Measurements from ENCODE around the gene NBPF3.

Gene NBPF3

DNA sequence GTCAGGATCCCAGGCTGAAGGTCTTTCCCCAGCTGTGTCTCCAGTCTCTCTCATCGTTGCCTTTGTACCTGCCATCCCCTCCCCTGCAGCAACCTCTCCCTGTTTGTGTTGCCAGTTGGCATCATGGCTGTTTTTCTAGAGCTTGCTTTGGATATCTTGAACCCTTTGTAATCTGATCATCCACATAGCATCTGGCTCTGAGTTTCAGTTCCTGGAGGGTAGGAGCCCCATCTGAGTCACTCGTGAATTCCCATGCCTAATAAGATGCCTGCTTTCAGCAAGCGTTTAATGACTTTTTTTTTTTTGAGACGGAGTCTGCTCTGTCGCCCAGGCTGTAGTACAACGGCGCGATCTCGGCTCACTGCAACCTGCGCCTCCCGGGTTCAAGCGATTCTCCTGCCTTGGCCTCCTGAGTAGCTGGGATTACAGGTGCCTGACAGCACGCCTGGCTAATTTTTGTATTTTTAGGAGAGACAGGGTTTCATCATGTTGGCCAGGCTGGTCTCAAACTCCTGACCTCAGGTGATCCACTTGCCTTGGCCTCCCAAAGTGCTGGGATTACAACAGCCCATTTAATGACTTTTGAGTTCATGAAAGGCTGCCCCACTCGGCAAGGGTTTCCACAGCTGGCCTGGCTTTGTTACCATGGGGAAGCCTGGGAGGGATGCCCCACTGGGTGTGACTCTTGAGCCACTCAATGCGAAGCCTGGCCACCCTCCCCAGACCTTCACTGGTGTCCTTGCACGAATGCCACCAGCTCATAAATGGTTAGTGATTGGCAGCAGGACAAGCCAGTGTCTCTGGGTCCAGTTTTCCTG, 81.2 kb downstream of the NBPF3 start:
- DNase-seq = no peak

DNA sequence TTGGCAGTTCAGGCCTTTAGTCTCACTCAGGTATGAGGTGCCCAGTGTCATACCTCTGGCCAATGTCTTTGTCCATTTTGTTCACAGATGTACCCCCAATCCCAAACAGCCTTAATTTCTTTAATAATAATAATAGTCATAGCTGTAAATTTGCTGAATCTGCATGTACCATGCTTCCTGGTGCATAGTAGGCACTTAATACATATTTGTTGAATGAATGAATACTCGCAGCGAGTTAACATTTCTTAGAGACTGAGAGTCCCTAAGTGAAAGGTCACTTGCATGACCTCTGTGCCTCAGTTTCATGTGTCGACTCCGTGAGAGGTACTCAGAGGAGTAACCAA, 81.8 kb downstream of the NBPF3 start:
- DNase-seq = no peak

GRCh38 chr1:21522525-21523038, 82.6 kb downstream of the NBPF3 start:
- DNase-seq = no peak

- no peak for DNase-seq
These were observed 83.4 kb downstream of the NBPF3 start for GRCh38 chr1:21523297-21523813.

GRCh38 chr1:21524220-21524619, 84.3 kb downstream of the NBPF3 start:
- DNase-seq = no peak

DNA sequence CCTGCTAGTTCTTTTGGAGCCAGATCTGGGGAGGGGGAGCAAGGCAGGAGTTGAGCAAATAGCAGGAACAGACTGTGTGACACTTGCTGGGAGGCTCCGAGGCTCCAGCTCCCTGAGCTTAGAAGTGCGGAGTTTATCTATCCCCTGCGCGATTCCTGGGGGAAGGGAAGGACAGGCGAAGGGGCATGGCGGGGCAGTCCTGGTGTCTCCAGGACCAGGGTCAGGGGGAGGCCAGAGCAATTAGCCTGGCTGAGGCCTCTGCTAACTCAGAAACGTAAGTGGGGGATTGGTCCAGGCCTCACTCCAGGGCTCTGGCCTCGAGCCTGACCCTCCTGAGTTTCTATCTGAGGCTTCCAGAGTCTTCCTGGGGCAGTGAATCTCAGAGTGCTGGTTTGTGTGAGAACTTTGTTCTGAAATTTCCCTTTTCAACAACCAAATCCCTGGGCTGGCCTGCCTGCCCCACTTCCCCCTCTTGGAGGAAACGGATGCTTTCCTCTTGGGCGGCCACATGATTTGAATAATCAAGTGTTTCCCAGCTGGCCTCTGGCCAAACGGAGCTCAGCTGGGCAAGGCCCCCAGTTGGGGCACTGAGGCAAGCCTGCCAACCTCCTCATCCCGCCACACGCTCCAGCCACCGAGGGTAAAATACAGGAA, 84.9 kb downstream of the NBPF3 start:
- DNase-seq = no peak

DNA sequence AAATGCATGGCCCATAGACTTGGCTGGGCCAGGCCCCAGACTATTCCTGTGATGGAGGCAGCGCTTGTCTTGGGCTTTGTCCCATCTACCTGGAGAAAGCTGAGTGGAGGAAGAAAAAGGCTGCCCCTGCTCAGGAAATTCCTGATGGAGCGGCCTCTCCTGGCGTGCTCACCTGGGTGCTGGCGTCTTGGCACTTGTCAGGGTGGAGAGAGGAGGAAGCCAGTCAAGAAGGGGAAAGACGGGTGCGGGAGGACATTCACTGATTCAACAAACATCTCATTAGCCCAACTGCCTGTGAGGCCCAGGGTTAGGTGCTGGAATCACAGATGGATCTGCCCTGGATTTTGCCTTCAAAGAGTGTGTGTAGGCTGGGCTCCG, 85.4 kb downstream of the NBPF3 start:
- no peak for DNase-seq

GRCh38 chr1:21526441-21526840, 86.5 kb downstream of the NBPF3 start:
- DNase-seq = no peak

DNA sequence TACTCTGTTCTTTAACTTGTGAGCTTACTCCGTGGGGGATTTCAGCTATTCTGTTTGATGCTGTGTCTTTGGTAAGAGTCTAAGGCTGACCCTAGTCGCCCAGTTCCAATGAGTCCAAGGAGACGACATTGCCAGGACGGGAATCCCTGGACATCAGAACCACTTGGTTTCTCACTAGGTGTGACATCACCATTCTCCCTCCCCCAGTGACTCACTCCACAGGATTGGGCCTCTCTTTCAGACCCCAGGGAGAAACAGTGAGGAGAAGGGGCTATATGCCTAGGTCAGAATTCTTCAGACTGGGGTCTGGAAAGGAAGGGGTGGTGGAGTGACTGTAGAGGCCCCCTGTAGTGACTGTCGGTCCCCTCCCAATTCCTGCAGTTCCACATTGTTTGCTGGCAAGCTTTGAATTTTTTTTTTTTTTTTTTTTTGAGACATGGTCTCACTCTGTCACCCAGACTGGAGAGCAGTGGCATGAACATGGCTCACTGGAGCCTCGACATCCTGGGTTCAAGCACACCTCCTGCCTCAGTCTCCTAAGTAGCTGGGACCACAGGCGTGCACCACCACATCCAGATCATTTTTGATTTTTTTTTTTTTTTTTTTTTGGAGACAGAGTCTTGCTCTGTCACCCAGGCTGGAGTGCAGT, 90.6 kb downstream of the NBPF3 start:
- DNase-seq = no peak

- DNase-seq = no peak
These were observed 91.3 kb downstream of the NBPF3 start for GRCh38 chr1:21531241-21531640.

- no peak for DNase-seq
These were observed 92.6 kb downstream of the NBPF3 start for GRCh38 chr1:21532496-21532895.

DNA sequence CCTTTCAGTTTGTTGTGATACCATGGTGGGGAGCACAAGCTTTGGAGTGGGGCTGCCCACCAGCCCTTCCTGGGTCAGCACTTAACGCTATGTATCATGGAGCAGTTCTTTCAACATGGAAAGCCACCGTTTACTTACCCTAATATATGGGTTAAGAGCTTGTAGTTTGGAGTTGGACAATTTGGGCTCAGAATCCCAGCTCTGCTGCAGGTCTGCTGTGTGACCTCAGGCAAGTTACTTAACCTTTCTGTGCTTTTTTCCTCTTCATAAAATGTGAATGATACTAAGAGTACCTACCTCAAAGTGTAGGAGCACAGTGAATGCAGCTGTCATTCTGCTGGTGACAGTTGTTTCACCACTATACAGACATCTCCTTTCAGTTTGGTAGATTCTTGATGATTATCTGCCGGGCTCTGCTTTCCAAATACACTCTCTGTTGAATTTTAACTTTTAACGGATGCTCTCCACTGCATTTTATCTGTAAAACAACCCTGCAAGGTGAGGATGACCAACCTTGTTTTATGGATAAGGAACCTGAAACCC, 93.1 kb downstream of the NBPF3 start:
- no peak for DNase-seq

- no peak for DNase-seq
These were observed 94.2 kb downstream of the NBPF3 start for GRCh38 chr1:21534146-21534545.
